ENCODE results near the gene FAM167B. TPM values are rescaled to one million over a fixed set of nuclear protein-coding genes. Genes with fewer than 3 reads are reported as not detected.
"Not testable (repeated sequence)": the region's sequence is repeated elsewhere in the genome, so short reads cannot be mapped to it uniquely, and the experiment has no call there.

Gene FAM167B
- total and polyA plus RNA-seq, 8 donors, result 3.7 to 16.8 (median 4.8) TPM

GRCh38 chr1:32276032-32276782, 29.2 kb downstream of the FAM167B start:
- no peak overlapping the region for H3K27ac ChIP-seq
- peaks cover 18 to 36% of the 10 kb centered on the region in 2 donors for H3K27me3 ChIP-seq
- no peak for DNase-seq
- no peak for TF ChIP-seq CTCF (IDR thresholded peaks at IDR 0.05)
- intact Hi-C loops (cut with DNase I), result no loop called here
- no peaks in the 10 kb centered on the region for H3K4me1 ChIP-seq
- H3K36me3 ChIP-seq, result no peaks in the 10 kb centered on the region
- no peaks in the 10 kb centered on the region for H3K9me3 ChIP-seq
- ATAC-seq, result no peak
- H3K4me3 ChIP-seq, result no peak overlapping the region

DNA sequence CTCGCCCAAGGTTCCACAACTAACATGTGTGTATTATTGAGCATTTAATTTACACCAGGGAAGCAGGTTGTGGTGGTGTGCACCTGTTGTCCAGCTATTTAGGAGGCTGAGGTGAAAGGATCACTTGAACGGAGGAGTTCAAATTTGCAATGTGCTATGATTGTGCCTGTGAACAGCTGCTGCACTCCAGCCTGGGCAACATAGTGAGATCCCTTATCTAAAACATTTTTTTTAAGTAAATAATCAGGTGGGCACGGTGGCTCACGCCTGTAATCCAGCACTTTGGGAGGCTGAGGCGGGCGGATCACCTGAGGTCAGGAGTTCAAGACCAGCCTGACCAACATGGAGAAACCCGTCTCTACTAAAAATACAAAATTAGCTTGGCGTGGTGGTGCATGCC, 37.8 kb downstream of the FAM167B start:
- H3K27ac ChIP-seq; H3K9me3 ChIP-seq; intact Hi-C loops (cut with DNase I); H3K27me3 ChIP-seq; H3K4me3 ChIP-seq; ATAC-seq; DNase-seq; H3K4me1 ChIP-seq; H3K36me3 ChIP-seq: not testable (repeated sequence)

DNA sequence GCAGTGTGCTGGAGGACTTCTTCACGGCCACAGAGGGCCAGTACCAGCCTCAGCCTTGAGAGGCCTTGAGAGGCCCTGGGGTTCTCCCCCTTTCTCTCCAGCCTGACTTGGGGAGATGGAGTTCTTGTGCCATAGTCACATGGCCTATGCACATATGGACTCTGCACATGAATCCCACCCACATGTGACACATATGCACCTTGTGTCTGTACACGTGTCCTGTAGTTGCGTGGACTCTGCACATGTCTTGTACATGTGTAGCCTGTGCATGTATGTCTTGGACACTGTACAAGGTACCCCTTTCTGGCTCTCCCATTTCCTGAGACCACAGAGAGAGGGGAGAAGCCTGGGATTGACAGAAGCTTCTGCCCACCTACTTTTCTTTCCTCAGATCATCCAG, 38.6 kb downstream of the FAM167B start:
- H3K27ac ChIP-seq, result no peak overlapping the region

DNA sequence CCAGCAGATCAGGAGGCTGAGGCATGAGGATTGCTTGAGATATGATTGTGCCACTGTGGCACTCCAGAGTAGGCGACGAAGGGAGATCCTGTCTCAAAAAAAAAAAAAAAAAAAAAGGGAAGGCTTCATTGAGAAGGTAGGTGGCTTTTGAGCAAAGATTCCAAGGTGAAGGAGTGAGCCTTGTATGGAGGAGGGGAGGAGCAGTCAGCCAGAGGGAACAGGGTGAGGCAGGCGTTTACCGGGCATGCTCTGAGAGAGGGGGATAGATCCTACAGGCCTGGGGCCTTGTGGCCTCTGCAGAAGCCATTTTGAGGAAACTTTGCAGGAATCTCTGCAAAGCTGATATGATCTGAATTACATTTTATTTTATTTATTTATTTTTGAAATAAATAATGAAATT, 39.7 kb downstream of the FAM167B start:
- ATAC-seq, result no peak
- TF ChIP-seq CTCF (IDR thresholded peaks at IDR 0.05), result no peak
- Histone ChIP-seq H3K4me1 (peaks cover 0 to 12% of the 10 kb centered on the region in 2 donors), H3K27ac (no peak overlapping the region), H3K4me3 (no peak overlapping the region), H3K27me3 (no peaks in the 10 kb centered on the region), H3K36me3 (no peaks in the 10 kb centered on the region), H3K9me3 (no peaks in the 10 kb centered on the region)
- intact Hi-C loops (cut with DNase I), result no loop called here
- no peak for DNase-seq

More for the DNA sequence above, 38.6 kb downstream of the FAM167B start:
- TF ChIP-seq CTCF (IDR thresholded peaks at IDR 0.05), result no peak
- H3K4me3 ChIP-seq, result no peak overlapping the region
- H3K4me1 ChIP-seq, result peaks cover 0 to 3% of the 10 kb centered on the region in 2 donors
- no peaks in the 10 kb centered on the region for H3K36me3 ChIP-seq
- no peak for ATAC-seq
- no peaks in the 10 kb centered on the region for H3K27me3 ChIP-seq
- H3K9me3 ChIP-seq, result no peaks in the 10 kb centered on the region
- intact Hi-C loops (cut with DNase I), result no loop called here
- no peak for DNase-seq

DNA sequence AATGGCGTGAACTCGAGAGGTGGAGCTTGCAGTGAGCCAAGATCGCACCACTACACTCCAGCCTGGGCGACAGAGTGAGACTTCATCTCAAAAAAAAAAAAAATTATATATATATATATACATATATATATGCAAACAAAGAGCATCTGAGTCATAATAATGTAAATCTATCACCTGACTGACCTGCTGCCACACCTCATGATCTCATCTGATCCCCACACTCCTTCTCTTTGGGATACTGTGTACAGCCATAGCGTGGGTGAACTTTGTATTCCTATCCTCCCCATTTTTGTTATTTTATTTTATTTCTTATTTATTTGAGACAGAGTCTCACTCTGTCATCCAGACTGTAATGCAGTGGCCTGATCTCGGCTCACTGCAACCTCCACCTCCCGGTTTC, 42.2 kb downstream of the FAM167B start:
- no peaks in the 10 kb centered on the region for H3K9me3 ChIP-seq
- intact Hi-C loops (cut with DNase I), result no loop called here
- H3K4me1 ChIP-seq, result peaks cover 3 to 25% of the 10 kb centered on the region in 2 donors
- no peak for TF ChIP-seq CTCF (IDR thresholded peaks at IDR 0.05)
- H3K36me3 ChIP-seq, result no peaks in the 10 kb centered on the region
- H3K27ac ChIP-seq, result no peak overlapping the region
- DNase-seq (no peak), ATAC-seq (no peak)
- H3K27me3 ChIP-seq, result no peaks in the 10 kb centered on the region
- no peak overlapping the region for H3K4me3 ChIP-seq

Measured in left lung (tissue), 10 donors.